ENCODE results near the gene IZUMO1. TPM values are rescaled to one million over a fixed set of nuclear protein-coding genes. Genes with fewer than 3 reads are reported as not detected.

The IZUMO1 gene
- total and polyA plus RNA-seq, 2 of the 13 experiments (the other 11 are each of a cell fraction or from before 2014, with no cell fraction given): 0.07 to 0.22 TPM

- no peak for TF ChIP-seq PHF21A (CRISPR knock-in tag; IDR thresholded peaks at IDR 0.05)
- 0 out of 2 replicates have a peak, but pooled peaks have one; percentile 34 for TF ChIP-seq MYPOP (CRISPR knock-in tag; IDR thresholded peaks at IDR 0.05)
- no peak for TF ChIP-seq ZNF598 (CRISPR knock-in tag; IDR thresholded peaks at IDR 0.05; ENCODE audit: borderline replicate concordance)
- TF ChIP-seq ZNF768 (CRISPR knock-in tag; IDR thresholded peaks at IDR 0.05): peak; percentile 38; the same call in 1 of the 2 replicates
- TF ChIP-seq EEA1 (CRISPR knock-in tag; IDR thresholded peaks at IDR 0.05; ENCODE audit: borderline replicate concordance): no peak
- no peak for TF ChIP-seq MAFK (conservative IDR thresholded peaks at IDR 0.05 in 1 of 2, IDR thresholded peaks at IDR 0.05 in 1 of 2; ENCODE audit: low read length in 2 of 2)
- no peak for TF ChIP-seq SRSF9 (IDR thresholded peaks at IDR 0.05; ENCODE audit: borderline replicate concordance, insufficient read depth, low read depth, low read length, poor library complexity, severe bottlenecking)
- TF ChIP-seq TERF1 (CRISPR knock-in tag; IDR thresholded peaks at IDR 0.05): no peak
- TF ChIP-seq SPEN (CRISPR knock-in tag; IDR thresholded peaks at IDR 0.05; ENCODE audit: low read depth): no peak
- TF ChIP-seq ZNF572 (CRISPR knock-in tag; IDR thresholded peaks at IDR 0.05): no peak
- TF ChIP-seq ZNF652 (CRISPR knock-in tag; IDR thresholded peaks at IDR 0.05; ENCODE audit: borderline replicate concordance, low read depth): no peak
- TF ChIP-seq ZFX (CRISPR knock-in tag; IDR thresholded peaks at IDR 0.05; ENCODE audit: low read depth): peak; percentile 13; the same call in 1 of the 2 replicates
- TF ChIP-seq ATF4 (CRISPR knock-in tag; IDR thresholded peaks at IDR 0.05): no peak
- no peak for TF ChIP-seq ZFP90 (CRISPR knock-in tag; IDR thresholded peaks at IDR 0.05; ENCODE audit: borderline replicate concordance)
- TF ChIP-seq TFDP1 (CRISPR knock-in tag; IDR thresholded peaks at IDR 0.05; ENCODE audit: borderline replicate concordance): 0 out of 2 replicates have a peak, but pooled peaks have one; percentile 21
- TF ChIP-seq HIVEP1 (CRISPR knock-in tag; IDR thresholded peaks at IDR 0.05): no peak
- TF ChIP-seq ARID2 (CRISPR knock-in tag; IDR thresholded peaks at IDR 0.05; ENCODE audit: borderline replicate concordance): no peak
- no peak for TF ChIP-seq AFF4 (CRISPR knock-in tag; IDR thresholded peaks at IDR 0.05)
- no peak for TF ChIP-seq HOXA5 (CRISPR knock-in tag; IDR thresholded peaks at IDR 0.05)
These were observed 30.0 kb downstream of the IZUMO1 start (continued) for GRCh38 chr19:48716562-48717291.

All from HepG2 (cell line).